GM19395 (cell line): ENCODE measurements around the gene BACH1.

Experiments used
- ATAC-seq: cut with Tn5 transposase; IDR thresholded peaks from one replicate; pipeline ENCODE4 v1.9.1; 2021; ENCODE audit warnings: mild to moderate bottlenecking, moderate library complexity; ENCODE audit not compliant: unreplicated experiment

The BACH1 gene

DNA sequence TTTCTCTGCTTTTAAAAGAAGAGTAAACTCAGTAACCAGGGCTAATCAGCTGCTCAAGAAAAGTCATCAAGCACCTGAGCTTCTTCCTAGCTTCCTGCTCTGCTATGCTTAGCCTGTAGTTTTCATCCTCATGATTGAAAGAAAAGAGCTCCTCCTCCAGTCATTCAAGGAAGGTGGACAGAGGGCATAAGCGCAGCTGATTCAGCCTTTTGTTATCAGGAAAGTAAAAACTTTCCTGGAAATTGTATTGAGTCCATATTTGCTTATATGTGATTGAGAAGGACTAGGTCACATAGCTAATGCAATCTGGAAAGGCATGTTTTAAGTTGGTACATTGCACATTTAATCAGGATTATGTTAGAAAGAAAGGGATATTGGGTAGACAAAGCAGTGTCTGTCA lies 8.5 kb upstream of the BACH1 start:
- no peak for ATAC-seq

DNA sequence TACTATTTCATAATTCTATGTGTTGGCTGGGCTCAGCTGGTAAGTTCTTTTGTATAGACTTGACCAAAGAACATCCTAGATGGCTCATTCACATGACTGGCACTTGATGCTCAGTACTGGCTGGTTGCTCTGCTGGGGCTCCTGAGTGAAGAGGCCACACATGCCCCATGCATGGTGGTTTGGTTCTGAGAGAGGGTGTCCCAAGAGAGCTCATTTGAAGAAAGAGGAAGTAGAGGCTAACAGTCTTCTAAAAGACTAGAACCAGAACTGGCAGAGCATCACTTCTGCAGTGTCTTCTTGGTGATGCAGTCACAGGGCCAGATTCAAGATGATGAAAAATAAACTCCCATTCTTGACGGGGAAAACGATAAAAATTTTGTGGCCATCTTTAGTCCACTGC lies 5.2 kb upstream of the BACH1 start:
- ATAC-seq, result peak; percentile 82

DNA sequence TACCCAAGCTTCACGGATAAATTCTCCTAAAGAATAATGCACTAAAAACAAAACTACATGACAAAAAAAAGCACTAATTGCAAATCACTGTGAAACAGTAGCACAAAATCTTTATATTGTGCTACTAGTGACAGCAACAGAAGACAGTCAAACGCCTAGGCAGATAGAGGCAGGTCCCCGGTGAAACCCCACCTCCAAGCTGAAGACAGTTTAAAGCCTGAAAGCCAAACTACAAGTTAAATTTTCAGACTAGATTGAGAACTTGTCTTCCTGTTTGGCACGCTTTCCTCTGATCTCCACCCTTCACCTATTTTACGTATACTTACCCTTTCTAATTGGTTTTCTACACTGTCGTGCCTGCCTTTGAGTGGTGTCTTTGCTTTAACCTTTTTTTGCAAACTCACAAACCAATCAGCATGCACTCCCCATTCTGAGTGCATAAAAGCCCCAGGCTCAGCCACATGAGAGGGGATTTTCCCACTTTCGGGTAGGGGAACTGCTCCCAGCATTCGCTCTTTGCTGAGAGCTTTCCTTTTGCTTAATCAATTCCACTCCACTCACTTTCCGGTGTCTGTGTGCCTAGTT lies 3.6 kb upstream of the BACH1 start:
- no peak for ATAC-seq

DNA sequence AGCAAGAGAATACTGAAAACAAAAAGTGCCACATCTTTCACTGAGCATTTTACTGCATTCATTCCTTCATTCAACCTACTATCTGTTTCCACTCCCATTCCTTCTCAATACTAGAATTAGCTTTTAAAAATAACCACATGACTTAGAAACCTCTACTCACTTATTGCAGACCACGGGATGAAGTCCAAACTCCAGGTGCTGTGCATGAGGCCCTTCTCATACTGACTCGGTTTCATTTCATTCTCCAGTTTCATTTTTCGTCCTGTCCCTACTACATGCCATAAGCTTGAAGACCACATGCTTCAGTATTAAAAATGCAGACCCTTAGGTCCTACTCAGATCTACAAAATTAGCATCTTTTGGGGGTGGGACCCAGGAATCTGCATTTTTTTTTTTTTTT lies 2.3 kb upstream of the BACH1 start:
- ATAC-seq, result no peak

DNA sequence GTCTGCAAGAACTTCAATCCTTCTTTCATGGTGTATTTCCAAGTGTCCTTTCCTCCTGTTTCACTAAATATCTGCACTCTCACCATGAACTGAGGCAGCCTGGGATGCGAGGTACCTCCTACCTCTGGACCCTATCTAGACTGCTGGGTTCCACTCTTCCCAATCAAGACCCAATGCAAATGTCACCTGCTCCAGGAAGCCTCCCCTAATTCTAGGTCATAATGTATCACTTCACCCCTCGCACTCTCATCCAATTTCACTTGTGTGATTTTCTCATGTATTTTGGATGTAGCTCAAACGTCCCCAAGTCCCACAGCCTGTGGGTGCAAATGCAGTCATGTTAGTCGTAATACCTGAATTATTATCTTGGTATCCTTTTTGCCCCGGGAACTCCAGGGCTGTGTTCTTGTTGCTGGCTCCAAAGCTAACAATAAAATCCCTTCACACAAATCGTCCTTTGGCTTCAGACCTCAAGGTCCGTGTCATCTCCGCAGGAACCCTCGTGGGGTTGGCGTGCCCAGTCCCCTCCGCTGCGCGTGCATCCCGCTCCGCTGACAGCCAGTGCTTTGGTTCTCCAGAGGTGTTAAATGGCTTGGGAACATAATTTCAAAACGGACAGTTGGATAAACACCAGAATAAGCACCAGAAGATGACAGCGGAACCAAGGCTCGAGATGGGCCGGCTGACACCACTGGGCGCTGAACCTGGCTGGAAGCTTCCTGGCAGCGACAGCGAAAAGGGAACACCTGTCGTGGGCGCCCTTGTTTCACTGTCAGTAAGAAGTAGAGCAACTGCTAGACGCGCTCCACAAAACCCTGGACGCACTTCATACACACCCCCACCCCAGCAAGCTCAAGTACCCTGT lies 1.0 kb upstream of the BACH1 start:
- no peak for ATAC-seq

DNA sequence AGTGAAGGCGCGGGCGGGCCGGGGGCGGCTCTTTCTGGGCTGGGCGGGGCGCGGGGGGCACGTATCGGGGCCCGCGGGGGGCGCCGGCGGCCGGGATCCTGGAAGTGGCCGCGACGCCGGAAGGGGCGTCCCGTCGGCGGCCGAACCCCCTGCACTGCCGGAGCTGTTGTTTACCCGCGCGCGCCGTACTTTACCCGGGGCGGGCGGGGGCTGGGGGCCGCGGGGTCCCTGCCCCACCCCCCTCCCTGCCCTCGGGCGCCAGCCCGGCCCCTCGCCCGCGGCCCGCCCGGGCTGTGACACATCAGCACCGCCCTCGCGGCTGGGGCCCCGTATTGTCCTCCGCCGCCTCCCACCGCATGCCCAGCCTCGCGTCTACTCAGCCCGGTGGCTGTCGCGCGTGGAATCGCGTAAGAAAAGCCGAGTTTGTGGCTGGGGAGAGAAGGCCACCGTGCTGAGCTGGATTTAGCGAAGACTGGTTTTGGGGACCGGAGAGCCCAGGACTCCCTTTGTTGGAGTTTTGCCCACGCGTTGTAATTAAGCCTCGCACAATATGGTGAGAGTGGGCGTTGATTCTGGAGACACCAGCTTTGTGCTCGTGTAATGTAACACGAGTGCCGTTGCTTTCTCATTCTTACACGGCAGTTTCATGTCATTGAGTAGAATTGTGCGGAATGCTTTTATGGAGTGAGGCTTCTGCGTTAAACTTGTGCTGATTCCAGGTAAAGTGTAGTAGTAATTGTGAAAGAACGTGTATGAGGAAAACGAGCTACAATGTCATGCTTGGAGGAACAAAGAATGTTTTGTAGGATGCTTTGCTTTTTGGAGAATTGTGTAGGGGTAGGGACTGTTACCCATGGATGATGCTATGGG lies 559 bp downstream of the BACH1 start:
- peak; percentile 8 for ATAC-seq

DNA sequence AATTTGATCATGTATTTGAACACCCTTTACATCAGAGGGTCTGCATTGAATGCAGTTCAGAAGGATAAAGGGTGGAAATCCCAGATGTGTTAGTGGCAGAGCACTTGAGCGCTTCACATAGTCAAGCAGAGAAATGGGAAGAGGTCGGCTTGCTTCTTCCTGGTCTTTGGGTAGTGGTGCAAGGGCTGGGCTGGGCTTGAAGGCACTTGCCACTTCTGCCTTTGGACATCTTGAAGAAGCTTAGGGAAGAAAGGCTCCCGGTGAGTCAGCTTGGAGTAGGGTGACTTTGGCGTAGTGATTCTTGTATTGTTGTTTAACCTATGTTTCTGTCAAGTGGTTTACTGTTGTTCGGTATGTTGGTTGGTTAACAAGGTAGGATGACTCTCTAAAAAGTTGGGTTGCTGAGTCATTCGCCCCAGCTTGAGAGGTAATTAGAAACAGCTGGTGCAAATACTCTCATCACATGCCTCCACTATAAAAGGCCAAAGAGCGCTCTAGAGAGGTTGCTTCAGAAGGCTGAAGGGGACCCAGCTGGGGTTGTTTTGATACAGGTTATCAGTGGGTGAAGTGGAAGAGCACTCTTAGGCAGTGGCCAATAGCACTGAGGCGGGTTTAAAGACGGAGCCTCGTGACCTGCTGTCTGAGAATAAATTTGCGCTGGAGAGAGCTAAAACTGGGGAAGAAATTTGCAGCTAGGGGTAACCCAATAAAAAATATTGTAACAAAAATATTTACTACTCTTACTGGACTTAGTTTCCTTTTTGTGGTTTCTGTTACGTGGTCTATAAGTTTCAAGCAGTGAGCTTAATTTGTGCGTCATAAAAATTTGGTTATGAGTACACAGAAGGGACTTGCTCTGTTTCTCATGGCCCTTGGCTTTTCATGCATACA lies 1.4 kb downstream of the BACH1 start:
- ATAC-seq, result peak; percentile 81

DNA sequence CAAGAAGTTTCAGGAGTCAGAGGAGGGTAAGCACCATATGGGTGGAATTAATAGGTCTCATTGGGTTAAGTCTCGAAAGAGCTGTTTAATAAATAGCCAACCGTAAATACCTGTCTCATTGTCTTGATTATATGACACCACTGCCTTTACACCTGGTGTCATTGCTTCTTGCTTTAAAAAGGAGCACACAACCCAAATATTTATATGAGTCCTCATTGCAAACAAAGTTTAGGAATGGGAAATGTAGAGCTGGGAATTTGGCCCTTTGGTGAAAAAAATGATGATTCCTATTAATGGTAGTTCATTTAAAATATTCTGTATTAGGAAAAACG lies 2.1 kb downstream of the BACH1 start:
- ATAC-seq, result no peak

DNA sequence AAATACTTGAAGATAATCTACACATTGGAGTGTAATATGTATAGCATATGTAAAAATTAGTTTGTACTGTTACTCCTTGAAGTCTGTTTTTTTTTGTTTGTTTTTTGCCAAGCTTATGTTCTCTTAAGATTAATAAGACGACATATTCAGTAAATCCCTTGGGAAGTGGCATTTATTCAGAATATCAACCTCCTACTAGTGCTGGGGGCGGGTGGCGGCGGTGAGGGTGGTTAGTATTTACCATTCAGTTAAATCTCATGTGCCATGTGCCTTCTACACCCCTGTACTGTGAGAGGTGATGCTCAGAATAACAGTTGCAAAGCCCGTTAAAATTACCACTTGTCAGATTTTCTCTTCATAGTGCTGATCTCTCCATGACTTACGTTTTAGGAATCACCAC lies 3.0 kb downstream of the BACH1 start:
- no peak for ATAC-seq

DNA sequence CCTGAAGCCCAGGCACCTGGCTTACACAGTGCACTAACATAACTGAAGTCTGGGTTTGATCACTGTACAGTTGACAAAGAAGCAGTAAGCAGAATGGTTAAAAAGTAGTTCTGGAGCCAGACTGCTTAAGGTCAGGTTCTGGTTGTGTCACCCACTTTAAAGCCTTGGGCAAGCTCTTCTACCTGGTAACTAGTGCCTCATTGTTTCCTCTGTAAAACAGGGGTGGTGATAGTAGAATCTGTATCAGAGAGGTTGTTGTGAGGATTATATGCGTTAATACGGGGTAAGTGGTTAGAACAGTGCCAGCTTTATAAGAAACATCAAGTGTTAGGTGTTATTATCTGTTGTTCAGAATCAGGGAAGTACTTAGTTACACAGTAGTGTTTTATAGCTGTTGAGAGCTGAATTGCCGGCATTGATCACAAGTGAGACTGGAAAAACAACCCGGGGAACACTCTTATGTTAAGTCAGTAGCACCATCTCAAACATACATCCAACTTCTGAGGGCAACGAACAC lies 3.7 kb downstream of the BACH1 start:
- ATAC-seq, result no peak

DNA sequence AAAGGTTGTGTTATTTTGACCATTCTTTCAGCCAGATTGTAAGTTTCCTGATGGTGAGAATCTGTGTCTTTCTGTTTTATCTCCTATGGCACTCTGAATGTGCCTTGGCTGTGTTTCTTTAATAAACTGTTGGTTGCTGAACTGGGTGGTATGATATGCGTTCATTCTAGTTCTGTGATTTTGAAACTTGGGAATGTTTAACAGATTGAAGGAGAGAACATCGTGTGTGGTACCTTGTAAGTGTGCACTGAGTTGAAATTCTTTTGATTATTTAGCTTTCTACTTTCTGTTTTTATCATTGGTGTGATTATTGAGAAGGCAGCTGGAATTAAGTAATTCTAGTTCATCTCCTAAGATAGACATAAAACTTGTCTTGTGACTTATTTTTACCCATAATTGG lies 4.6 kb downstream of the BACH1 start:
- no peak for ATAC-seq

DNA sequence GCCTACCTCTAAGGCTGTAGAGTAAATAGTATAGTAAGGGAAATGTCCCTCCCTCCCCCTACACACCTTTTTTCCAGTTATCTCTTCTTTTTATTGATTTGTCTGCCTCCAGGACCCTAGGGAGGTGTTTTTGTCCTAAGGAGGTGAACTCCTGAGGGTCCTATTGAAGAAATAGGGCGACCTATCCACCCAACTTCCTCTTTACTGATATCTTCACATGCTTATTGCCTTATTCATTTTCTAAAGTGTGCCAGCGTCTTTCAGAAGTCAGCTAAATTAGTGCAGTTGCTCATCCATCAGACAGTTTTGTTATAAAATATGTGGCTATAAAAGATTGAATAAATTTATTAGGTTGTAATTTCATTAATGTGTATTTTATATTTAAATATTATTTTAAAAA lies 5.9 kb downstream of the BACH1 start:
- ATAC-seq, result no peak

DNA sequence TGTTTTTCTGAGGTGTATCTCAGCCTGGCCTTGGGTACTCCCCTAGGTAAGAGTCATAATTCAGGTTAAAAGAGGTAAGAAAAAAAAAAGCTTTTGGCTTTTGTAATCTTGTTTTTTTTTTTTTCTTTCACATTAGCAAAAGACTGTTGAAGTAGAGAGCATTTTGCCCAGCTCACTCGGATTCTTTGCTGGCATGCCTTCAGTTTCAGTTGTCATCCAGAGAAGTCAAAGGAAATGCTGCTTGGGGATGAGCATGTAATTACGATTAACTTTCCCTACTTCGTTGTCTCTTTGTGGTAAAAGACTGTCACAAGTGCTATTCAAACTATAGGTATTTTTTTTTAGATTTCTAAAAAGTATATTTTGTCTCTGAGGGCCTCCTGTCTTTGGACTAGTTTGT lies 6.3 kb downstream of the BACH1 start:
- no peak for ATAC-seq

DNA sequence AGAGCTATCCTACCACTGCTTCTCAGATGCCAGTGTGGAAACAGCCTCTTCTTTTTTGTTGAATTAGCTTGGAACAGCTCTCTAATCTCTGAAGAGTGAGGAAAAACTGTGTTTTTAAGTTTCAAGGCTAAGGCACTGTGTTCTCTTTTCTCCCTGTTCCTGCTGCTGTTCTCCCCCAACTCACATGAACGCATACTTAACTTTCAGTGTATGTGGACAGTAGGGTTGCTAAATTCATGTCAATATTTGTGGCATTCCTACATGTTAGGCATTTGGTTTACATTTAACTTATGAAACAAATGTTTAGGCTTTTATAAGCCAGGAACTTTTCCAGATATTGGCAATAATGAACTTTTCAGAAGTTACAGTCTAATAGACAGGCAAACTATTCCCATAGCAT lies 6.8 kb downstream of the BACH1 start:
- no peak for ATAC-seq

DNA sequence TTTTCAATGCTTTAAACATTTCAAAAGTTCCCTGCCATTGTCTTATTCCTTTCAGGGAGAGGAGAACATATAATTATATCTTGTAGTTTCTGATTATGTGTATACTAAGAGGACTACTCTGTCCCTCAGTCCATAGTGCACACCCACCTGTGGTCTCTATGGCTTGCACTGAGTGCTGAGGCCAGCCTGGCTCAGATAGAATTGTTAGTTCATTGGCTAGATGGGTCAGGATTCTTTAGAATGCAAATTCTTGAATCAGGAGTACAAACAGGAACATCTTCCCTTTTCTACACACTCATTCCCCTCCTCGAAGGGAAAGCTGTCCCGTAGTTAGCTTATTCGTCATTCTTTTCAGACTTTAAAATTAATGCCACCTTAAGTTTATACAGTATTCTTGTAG lies 8.2 kb downstream of the BACH1 start:
- ATAC-seq, result no peak

DNA sequence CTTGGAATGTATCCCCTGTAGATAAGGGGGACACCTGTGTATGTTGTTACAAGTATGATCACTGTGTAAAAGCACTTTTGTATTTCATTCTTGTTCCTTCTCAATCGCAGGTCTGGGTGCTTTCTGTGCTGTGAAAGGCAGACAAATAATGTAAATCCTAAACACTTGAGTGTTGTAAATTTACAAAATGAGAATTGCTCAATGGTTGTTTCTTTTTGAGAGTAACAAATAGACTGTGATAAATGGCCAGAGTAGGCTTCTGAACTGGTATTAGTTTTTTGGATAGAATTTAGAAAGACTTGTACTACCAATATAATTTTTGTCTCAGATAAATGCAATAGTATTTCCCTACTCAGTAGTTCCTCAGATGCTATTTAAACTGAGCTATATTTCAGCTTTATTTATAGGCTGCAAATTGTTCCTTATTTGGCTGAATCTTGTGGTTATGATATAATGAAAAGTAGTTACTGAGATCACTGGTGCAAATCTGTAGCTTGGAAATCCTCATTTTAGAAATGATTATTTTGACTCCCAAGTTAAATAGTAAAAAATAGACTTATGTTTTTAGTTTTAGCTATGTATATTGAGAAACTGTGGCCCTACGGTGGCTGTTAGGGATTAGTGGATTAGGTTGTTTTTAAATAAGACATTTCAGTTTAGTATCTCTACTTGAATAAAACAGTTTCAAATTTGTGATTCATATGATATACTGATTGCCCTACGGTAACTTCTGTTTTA lies 9.2 kb downstream of the BACH1 start:
- ATAC-seq, result no peak

DNA sequence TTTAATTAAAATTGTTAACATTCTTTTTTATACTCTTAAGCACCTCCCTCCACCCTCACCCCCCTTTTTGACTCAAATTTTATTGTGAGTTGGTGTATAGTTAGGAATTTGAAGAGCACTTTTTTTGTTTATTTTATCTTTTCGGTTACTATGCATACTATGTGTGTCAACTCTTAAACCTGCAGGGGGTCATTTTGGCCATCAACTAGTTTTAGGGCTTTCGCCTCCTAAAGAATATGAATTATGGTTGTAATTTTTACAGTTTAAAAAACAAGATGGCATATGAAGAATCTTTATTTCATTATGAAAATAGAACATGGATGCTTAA lies 9.7 kb downstream of the BACH1 start:
- no peak for ATAC-seq

DNA sequence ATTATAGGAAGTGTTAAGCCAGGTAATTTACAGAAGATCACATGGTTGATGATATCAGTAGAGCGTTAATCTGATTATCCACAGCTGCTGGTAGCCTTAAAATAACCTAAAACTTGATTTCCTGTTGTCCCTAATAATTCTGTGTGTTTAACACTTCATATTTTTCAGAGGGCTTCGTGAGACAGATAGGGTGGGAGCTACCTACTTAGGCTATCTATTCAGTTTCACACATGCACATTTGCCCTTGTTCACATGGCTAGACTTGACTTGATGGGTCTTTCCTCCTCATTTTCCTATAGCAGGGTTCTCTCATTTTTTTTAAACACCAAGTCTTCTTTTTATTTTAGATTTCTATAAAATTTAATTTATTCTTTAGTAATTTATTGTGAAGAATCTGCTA lies 11.0 kb downstream of the BACH1 start:
- no peak for ATAC-seq

DNA sequence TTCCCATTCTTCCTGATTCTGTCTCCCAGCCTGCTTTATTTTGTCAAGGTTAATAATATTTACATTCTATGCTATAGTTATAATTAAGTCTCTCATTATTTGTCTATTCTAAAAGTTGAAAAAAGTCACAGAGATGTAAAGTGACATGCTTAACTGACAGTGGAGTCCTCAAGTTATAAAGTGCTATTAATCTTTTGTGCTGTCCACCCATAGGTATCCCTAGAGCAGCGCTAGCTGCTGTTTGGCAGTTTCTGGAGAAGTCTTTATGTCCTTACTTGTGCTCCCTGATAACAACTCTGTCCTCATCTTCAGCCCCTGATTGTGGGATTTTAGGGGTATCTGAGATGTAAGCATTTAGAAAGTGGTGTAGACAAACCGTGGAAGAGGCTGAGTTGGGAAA lies 13.1 kb downstream of the BACH1 start:
- no peak for ATAC-seq

DNA sequence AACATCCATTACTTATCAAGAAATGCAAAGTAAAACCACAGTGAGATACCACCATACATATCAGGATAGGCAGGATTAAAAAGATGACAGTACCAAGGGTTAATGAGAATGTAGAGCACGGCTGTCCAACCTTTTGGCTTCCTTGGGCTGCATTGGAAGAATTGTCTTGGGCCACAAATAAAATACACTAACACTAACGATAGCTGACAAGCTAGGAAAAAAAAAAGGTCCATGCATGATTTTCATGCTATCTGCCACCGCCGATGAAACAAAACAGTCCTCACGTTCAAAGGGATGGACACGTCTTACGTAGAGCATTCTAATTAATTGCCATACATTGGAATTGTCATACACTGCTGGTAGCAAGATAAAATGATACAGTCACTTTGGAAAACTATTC lies 14.3 kb downstream of the BACH1 start:
- no peak for ATAC-seq
